GM12873 (cell line): Measurements from ENCODE around the gene PTBP1.

Source experiments
- CTCF ChIP-seq: IDR thresholded peaks from 2 replicates; pipeline ENCODE4 v1.5.1; 2012; ENCODE audit warnings: low read depth, mild to moderate bottlenecking, moderate library complexity, low read length, control low read depth; ENCODE audit not compliant: insufficient read depth; ENCODE audit errors: missing control alignments

Gene PTBP1

GRCh38 chr19:844546-844971 lies 47.3 kb downstream of the PTBP1 start:
- no peak for TF ChIP-seq CTCF

GRCh38 chr19:845707-846521 lies 48.7 kb downstream of the PTBP1 start:
- TF ChIP-seq CTCF, result no peak

GRCh38 chr19:848386-848921 lies 51.2 kb downstream of the PTBP1 start:
- TF ChIP-seq CTCF, result no peak

GRCh38 chr19:850221-850978 lies 53.1 kb downstream of the PTBP1 start:
- no peak for TF ChIP-seq CTCF

- no peak for TF ChIP-seq CTCF
Observed at GRCh38 chr19:850979-851335, 53.7 kb downstream of the PTBP1 start.

- no peak for TF ChIP-seq CTCF
Observed at GRCh38 chr19:852136-853013, 55.1 kb downstream of the PTBP1 start, which contains the start of gene ELANE. Gene ELANE (plus strand): TSS chr19:852303. CDS start chr19:852329, 26 bp downstream.
